OCI-LY1 (cell line): ENCODE results near the gene SUV39H2.
"Not testable (repeated sequence)": the region's sequence is repeated elsewhere in the genome, so short reads cannot be mapped to it uniquely, and the experiment has no call there.

Experiments used
- CTCF ChIP-seq: fragments of 200-600 bp; sonication (generic), shearing (Covaris generic); IDR thresholded peaks from 2 replicates; pipeline ENCODE4 v1.5.1; 2017; ENCODE audit warnings: mild to moderate bottlenecking, antibody characterized with exemption, low read length, moderate library complexity, mixed read lengths
- EZH2 ChIP-seq: fragments of 200-600 bp; sonication (generic), shearing (Covaris generic); IDR thresholded peaks from 2 replicates; pipeline ENCODE4 v1.8.0; 2017; ENCODE audit warnings: borderline replicate concordance, mixed run types, mild to moderate bottlenecking, antibody characterized with exemption, low read length, moderate library complexity, mixed read lengths

GRCh38 chr10:14938971-14939370 lies 60.3 kb downstream of the SUV39H2 start:
- not testable (repeated sequence) for TF ChIP-seq CTCF, EZH2
